ENCODE measurements around the gene FGFBP2.

FGFBP2 gene

DNA sequence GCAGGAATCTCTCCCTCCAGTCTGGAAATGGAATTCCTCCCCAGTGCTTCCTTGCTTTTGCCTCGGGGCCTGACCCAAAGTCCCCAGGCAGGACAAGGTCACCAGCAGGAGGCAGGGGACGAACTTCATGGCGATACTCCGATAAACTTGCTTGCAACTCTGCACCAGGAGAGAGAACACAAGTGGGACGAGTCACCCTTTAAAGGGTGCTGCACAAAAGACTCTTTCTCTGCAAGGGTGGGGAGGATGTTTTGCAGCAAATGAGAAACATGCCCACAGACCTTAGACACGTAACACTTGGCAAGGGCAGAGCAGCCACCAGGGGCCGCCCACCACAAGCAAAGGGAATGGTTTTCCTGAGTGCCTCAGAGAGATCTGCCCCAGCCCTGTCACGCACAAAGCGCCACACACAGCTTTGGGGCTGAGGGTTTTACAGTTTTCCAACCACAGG lies at the start of gene FGFBP2:
FGFBP2 (minus strand) TSS at position 175 of the 451 bp plus-strand sequence; CDS start at position 129, 46 bp downstream.
- peak in 3 of 4 experiments; percentile 9 to 41 (median 28) for DNase-seq (ENCODE audit: low read depth in 4 of 4, low spot score in 1 of 4)

DNA sequence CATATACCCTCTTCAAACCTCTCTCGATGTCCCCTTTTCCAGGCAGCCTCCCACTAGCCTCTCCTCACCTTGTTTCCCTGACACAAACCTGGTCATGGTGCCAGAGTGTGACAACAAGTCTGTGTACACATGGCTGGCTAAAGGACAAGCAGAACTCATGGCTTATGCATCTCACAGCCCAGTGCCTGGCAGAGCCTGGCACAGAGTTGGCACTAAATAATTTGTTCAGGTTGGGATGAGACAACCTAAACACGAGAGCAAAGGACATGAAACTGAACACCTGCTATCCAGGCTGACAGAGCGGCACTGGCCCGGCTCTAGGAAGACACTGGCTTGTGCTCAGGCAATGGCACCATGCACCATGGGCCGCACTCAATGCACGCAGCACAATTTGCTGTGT lies 48.2 kb upstream of the FGFBP2 start:
- DNase-seq (ENCODE audit: low read depth in 4 of 4, low spot score in 1 of 4) = no peak

GRCh38 chr4:16009153-16009552 lies 46.2 kb upstream of the FGFBP2 start:
- DNase-seq (ENCODE audit: low read depth in 4 of 4, low spot score in 1 of 4) = no peak

DNA sequence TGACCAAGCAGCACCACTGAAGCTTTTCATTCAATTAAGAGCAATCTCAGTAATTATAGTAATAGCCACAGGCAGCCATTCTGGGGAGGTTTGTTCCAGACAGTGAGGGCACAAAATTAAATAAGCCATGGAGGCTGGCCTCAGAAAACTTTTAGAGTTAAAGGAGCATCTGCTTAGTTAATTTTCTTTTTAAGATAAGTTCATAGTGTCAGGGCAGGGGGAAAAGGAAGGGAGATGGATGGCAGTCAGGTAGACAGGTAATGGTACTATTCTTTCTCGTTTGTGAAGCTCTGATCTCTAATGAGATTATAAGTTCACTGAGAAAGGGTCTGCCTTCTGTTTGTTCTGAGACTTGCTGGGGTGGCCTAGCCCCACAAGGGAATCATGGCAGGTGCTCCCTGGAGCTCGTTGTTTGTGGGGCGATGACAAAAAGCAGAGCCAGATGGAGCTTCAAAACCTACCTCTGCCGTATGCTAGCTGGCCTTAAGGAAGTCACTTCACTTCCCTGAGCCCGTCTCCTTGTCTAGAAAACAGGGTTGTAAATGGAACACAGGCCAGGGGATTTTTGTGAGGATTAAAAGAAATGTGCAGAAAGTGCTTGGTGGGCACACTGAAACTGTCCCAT lies 44.6 kb upstream of the FGFBP2 start:
- no peak for DNase-seq (ENCODE audit: low read depth in 4 of 4, low spot score in 1 of 4)

GRCh38 chr4:16006771-16007446 lies 43.9 kb upstream of the FGFBP2 start:
- no peak for DNase-seq (ENCODE audit: low read depth in 4 of 4, low spot score in 1 of 4)

GRCh38 chr4:16005676-16006075 lies 42.7 kb upstream of the FGFBP2 start:
- no peak for DNase-seq (ENCODE audit: low read depth in 4 of 4, low spot score in 1 of 4)

- peak in 3 of 4 experiments; percentile 2 to 11 (median 7) for DNase-seq (ENCODE audit: low read depth in 4 of 4, low spot score in 1 of 4)
Measured at GRCh38 chr4:16001484-16001858, 38.5 kb upstream of the FGFBP2 start.

DNA sequence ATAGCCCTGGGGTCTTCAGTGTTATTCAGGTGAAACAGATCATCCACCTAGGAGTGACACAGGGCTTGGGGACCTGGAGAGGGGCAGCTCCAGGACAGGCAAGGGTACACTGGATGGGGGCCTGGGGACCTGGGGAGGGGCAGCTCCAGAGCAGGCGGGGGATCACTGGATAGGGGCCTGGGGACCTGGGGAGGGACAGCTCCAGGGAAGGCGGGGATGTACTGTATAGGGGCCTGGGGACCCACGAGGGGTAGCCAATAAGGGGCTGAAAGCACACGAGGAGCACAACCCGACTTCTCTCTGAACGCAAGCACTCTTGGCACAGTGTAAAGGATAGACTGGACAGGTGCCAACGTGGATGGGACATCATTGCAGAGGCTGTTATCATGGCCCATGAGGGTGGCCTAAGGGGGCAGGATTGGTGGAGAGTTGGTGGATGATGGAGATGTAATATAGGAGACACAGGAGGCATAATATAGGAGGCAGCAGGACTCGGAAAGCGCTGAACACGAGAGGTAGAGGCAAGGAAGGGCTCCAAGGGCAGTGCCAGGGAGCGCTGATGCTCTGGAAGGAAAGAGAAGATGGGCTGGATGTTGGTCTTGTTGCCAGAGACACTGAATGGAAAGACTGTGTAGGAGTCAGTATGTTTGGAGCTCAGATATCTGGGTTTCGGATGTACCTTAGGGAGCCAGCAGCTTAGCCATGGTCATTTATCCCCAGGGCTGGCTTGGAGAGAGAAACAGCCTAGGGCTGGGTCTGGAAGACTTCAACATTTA lies 37.9 kb upstream of the FGFBP2 start:
- no peak for DNase-seq (ENCODE audit: low read depth in 4 of 4, low spot score in 1 of 4)

GRCh38 chr4:15996773-15997172 lies 33.8 kb upstream of the FGFBP2 start:
- DNase-seq (ENCODE audit: low read depth in 4 of 4, low spot score in 1 of 4) = no peak

DNA sequence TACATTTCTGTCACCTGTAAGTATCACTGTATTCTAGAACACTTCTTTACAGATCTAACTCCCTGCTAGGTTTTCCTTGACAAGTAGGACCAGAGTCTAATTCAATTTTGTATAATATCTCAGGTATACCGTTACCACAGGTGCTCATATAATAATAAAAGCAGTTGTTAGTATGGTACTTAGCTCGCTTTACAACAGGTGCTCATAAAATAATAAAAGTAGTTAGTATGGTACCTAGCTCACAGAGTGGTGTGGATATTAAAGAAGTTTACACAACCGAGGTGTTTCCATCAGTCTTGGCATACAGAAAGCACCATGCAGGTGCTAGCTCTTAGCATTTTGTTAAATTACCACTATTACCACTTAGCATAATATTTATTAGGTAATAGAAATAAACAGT lies 32.9 kb upstream of the FGFBP2 start:
- DNase-seq (ENCODE audit: low read depth in 4 of 4, low spot score in 1 of 4) = no peak

DNA sequence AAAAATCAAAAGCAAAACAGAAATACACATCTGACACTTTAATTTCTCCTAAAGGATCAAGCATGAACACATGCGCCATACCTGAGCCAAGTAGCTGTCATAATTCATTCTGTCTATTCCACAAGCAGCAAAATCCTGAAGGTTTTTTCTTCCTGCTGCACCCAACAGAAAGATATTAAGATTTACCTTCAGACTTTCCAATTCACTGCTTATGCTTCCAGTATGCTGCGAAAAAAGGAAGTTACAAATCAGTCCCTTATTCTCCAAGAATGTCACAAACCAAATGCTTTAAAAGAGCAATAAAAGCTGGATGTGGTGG lies 29.2 kb upstream of the FGFBP2 start:
- DNase-seq (ENCODE audit: low read depth in 4 of 4, low spot score in 1 of 4) = no peak

- no peak for DNase-seq (ENCODE audit: low read depth in 4 of 4, low spot score in 1 of 4)
Measured at GRCh38 chr4:15990570-15991285, 27.8 kb upstream of the FGFBP2 start.

- no peak for DNase-seq (ENCODE audit: low read depth in 4 of 4, low spot score in 1 of 4)
Measured at GRCh38 chr4:15989424-15989823, 26.4 kb upstream of the FGFBP2 start.

- DNase-seq (ENCODE audit: low read depth in 4 of 4, low spot score in 1 of 4) = no peak
Measured at GRCh38 chr4:15988222-15988621, 25.2 kb upstream of the FGFBP2 start.

- no peak for DNase-seq (ENCODE audit: low read depth in 4 of 4, low spot score in 1 of 4)
Measured at GRCh38 chr4:15986907-15987306, 23.9 kb upstream of the FGFBP2 start.

GRCh38 chr4:15983610-15984009 lies 20.6 kb upstream of the FGFBP2 start:
- DNase-seq (ENCODE audit: low read depth in 4 of 4, low spot score in 1 of 4) = no peak

GRCh38 chr4:15982842-15983524 lies 20.0 kb upstream of the FGFBP2 start:
- no peak for DNase-seq (ENCODE audit: low read depth in 4 of 4, low spot score in 1 of 4)

GRCh38 chr4:15976456-15977447 lies 13.8 kb upstream of the FGFBP2 start:
- no peak for DNase-seq (ENCODE audit: low read depth in 4 of 4, low spot score in 1 of 4)

DNA sequence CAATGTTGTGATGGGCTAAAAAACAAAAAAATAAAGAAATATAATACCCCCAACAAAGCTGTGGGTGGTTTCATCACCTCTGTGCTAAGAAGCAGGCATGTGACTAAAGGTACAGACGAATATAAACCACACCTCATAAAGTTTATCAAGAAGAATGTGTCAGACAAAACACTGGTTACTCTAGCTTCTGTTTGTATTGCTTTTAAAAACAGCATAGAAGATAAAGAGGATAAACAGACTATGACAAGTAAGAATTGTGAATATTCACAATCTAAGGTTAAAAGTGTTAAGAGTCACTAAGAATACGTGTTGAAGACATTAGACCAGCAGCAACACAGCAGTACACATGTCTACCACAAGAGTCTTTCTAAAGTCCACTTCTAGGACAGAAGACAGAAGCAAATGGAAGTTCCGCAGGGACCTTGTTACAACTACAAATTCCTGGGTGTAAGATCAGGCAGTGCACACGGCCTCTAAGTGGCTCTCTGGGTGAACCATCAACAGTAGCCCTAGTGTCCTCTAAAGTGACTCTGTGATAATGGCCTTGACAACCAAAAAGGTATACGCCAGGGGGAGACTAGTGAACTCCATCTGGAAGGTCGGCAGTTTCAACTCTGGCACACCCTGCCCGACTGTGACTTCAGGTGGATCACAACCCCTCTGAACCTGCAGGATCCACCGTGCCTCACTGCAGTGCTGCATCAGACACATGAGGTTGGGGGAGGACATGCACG lies 8.3 kb upstream of the FGFBP2 start:
- DNase-seq (ENCODE audit: low read depth in 4 of 4, low spot score in 1 of 4) = no peak
